GM19324 (cell line): ENCODE results near the gene PAQR4.

Experiments
- ATAC-seq: cut with Tn5 transposase; IDR thresholded peaks from one replicate; pipeline ENCODE4 v1.9.1; 2021; ENCODE audit warnings: mild to moderate bottlenecking, moderate library complexity; ENCODE audit not compliant: unreplicated experiment, low FRiP score

PAQR4 gene

DNA sequence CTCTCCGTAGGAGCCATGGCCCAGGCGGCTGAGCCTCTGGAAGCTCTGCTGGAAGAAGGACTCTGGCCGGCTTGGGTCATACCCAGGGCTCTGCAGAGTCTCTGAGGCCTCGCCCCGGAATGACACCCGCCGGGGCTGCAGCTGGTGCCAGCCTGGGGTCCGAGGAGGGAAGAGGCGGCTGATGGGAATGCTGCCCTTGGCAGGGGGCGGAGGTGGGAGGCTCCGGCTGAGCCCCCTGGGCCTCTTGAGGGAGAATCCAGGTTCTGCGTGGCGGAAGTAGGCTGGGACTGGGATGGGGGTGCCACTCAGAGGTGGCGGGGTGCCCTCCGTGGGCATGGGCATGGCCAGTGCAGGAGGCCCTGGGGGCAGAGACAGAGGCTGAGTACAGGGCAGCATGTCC, 7.5 kb downstream of the PAQR4 start:
- no peak for ATAC-seq

- ATAC-seq: no peak
Observed at GRCh38 chr16:2977440-2977839, 8.3 kb downstream of the PAQR4 start.

DNA sequence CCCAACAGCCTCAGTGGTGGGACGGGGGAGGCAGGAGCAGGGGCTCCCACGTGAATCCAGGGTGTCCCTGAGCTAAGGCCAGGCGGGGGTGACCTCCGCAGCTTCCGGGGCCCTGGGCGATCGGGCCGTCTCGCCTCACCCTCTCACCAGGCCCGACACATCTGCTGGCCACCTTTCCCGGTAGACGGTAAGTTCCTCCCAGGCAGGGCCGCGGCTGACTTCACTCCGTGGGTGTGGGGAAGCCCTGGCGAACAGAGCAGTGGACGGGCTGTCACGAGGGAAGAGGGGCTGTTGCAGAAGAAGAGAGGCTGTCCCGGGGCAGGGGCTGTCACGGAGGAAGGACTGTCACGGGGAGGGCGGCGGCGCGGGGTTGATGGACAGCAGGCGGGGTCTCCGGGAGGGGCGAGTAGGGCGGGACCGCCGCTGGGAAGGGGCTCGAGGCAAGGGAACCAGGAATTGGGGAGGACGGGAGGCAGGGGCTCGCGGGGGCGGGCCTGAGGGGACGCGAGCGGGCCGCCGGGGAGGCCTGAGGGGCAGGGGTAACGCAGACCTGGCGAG, 10.6 kb downstream of the PAQR4 start:
- ATAC-seq: peak; percentile 10

GRCh38 chr16:2980227-2981176, 11.4 kb downstream of the PAQR4 start, which contains the start of gene PKMYT1:
TSS of gene PKMYT1 (minus strand) at chr16:2980446. CDS start at chr16:2979657, 789 bp downstream.
- peak; percentile 87 for ATAC-seq

- ATAC-seq: no peak
Observed at GRCh38 chr16:2981177-2981898, 12.2 kb downstream of the PAQR4 start.

DNA sequence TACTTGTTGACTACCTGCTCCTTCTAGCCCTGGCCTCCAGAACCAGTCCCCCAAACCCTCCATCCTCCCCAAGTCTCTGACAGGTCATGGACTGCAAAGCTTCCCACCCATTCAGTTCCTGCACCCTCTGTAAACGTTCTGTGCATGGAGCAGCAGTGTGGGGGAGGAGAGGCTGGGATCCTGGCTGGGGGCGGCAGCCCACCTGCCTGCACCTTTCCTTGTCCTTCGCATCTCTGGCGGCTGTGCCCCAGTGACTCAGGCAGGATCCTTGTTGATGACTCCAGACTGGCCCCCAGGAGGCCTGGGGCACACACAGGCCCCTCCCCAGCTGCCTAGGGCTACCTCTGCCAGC, 12.7 kb downstream of the PAQR4 start:
- ATAC-seq: no peak

- ATAC-seq: no peak
Observed at GRCh38 chr16:2982402-2982801, 13.3 kb downstream of the PAQR4 start.

GRCh38 chr16:2983706-2984136, 14.6 kb downstream of the PAQR4 start:
- no peak for ATAC-seq

- no peak for ATAC-seq
Observed at GRCh38 chr16:2985462-2985861, 16.3 kb downstream of the PAQR4 start.

DNA sequence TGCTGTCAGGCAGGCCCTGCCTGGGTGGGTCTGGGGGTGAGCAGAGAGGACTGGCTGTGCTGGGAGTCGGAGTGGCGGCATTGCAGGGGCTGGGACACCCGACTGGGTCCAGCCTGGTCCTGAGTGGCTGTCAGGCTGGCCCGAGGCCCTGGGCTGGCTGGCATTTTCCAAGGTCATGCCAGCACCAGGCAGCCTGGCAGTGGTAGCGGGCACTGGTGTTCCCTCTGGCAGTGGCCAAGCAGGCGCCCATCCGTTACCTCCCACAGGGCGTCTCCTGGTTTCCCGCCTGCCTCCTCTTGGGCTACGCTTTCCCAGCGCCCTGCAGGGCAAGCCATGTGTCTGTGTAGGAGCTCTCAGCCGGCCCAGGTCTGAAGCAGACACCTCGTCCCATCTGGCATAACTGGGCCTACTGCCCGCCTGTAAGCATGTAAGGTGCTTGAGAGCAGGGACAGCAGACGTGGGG, 16.8 kb downstream of the PAQR4 start:
- no peak for ATAC-seq

DNA sequence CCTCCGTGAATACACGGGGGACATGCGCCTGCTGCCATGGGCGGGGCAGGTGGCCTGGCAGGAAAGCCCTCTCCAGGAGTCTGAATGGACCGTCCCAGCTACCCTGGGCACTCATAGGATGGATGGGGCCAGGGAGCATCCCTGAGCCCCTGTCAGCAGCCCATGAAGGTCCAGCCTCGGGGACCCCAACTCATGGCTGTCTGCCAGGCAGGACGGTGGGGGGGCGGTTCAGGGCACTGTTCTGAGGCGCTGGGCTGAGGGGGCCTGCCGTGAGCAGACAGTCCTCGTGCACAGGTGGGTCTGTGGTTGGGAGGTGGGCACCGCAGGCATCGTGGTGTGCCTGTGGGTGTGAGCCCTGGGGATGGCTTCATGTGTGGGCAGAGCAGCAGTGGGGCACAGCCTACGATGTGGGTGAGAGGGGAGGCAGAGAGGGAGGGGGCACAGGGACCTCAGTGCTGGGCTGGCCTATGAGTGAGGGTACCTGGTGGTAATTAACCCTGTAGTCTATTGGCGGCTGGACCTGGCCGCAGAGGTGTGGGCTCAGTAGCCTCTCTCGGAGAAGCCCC, 17.6 kb downstream of the PAQR4 start:
- ATAC-seq: no peak

- no peak for ATAC-seq
Observed at GRCh38 chr16:2987286-2987685, 18.1 kb downstream of the PAQR4 start.

DNA sequence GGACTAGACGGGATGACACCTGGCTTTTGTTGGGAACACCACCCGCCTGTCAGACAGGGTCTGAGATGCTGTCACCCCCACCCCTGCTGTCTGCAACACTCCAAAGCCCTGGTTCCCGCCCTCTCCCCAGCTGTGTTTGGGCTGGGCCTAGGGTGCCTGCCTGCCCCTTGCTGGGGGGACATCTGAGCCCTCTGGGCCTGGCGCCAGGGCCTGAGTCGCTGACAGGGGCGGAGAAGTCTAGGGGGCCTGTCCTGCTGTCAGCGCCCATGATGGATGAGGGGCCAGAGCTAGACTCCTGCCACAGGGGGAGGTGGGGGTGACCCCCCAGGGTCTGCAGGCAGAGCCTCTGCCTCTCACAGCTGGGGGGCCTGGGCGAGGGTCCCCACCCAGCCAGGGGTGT, 18.7 kb downstream of the PAQR4 start:
- ATAC-seq: no peak

- no peak for ATAC-seq
Observed at GRCh38 chr16:2988590-2989099, 19.5 kb downstream of the PAQR4 start.

DNA sequence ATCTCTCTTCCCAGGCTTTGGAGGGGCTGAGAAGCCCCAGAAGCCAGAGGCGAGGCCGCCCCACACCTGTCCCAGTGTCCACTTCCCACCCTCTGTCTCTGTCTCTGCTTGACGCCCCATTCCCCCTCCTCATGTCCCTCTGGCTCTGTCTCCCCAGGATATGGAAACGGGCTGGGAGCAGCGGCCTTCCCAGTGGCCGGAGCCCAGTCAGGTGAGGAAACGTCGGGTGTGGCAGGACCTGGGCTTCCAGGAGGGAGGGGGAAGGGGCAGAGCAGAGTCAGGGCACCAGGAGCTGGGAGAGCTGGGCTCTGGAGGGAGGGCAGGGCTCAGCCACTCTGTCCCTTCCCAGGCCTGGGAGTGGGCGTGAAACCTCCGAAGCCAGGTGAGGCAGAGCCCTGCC, 21.7 kb downstream of the PAQR4 start:
- no peak for ATAC-seq

GRCh38 chr16:2991566-2992261, 22.6 kb downstream of the PAQR4 start:
- no peak for ATAC-seq

- ATAC-seq: no peak
Observed at GRCh38 chr16:2992383-2993081, 23.4 kb downstream of the PAQR4 start.

DNA sequence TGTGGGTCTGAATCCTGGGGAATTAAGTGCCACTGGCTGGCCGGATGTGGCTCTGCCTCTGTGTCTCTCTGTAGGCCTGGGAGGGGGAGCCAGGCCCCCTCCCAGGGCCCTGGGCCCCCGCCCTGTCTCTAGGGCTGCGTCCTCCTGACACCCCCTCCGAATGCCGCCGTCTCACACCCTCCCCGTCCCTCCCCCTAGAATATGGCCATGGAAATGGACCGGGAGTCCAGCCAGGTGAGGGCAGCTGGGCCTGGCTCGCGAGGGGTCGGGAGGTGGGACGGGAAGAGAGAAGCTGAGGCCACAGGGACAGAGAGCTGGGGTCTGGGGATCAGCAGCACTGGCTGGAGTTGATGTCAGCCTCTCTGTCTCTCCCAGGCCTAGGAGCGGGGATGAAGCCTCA, 27.1 kb downstream of the PAQR4 start:
- no peak for ATAC-seq

GRCh38 chr16:2999929-3000328, 30.8 kb downstream of the PAQR4 start:
- no peak for ATAC-seq
